ENCODE measurements around the gene TLX1.
"Not testable (repeated sequence)": the region's sequence is repeated elsewhere in the genome, so short reads cannot be mapped to it uniquely, and the experiment has no call there.

Gene TLX1

DNA sequence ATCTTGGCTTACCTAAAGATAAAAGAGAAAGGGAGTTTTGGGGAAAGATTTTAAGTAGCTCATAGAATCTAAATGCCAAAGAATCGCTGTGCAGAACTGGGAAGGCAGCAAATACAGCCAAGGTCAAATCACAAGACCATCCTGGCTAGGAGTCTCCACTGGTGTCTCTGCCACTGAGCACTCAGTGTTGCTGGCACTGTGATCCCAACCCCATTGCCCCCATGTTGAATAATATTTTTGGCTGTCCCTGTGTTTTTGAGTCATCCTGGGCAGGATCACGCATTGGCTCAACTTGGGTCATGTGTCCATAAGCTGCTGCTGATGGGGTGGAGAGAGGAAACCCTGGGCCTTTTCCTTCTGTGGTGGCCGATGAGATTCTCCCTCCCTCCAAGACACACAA, 21.2 kb downstream of the TLX1 start:
- DNase-seq (ENCODE audit: low read depth): no peak

DNA sequence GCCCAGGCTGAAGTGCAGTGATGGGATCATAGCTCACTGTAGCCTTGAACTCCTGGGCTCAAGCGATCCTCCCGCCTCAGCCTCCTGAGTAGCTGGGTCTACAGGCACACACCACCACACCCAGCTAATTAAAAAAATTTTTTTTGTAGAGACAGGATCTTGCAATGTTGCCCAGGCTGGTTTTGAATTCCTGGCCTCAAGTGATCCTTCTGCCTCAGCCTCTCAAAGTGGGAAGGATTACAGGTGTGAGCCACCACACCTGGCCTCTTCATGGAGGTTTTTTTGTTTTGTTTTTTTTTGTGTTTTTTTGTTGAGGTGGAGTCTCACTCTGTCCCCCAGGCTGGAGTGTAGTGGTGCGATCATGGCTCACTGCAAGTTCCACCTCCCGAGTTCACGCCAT, 23.4 kb downstream of the TLX1 start:
- DNase-seq (ENCODE audit: low read depth): not testable (repeated sequence)

DNA sequence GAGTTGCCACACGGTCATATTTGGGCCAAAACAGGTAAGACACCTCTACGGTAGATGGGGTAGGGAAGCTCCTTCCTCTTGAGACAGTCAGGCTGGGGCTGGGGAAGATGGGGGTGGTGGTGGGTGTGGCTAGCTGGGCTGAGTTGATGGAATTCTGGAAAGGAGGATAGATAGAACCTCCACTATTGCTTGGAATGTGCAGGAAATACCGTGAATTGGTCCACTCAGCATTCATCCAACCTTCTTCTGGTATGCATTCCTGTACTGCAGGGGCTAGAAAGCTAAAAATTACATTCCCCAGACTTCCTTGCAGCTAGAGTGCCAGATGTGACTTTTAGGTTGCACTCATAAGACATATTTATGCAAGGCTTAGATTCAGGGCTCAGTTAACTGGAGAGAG, 24.8 kb downstream of the TLX1 start:
- no peak for DNase-seq (ENCODE audit: low read depth)

DNA sequence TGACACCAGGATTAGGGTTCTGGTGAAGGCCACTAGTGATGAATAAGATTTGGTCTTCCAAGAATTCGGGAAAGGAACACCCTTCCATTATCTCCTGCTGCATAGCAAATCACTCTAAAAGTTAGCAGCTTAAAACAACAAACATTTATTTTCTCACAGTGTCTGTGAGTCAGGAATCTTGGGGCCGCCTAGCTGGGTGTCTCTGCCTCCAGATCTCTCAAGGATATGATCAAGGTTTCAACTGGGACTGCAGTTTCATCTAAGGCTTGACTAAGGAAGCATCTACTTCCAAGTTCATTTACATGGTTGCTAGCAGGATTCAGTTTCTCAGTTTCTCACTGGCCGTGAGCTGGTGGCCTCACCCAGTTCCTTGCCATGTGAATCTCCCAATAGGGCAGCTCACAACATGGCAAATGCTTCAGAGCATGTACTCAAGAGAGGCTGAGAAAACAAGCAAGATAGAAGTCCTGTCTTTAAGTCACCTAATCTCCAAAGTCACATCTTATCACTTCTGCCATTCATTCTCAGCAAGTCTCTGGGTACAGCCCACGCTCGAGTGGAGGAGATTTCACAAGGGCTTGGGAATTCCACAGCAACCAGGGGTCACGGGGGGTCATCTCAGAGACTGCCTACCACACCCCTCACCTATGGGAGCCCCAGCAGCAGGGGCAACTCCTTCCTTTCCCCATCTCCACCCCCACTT, 26.8 kb downstream of the TLX1 start:
- no peak for DNase-seq (ENCODE audit: low read depth)

DNA sequence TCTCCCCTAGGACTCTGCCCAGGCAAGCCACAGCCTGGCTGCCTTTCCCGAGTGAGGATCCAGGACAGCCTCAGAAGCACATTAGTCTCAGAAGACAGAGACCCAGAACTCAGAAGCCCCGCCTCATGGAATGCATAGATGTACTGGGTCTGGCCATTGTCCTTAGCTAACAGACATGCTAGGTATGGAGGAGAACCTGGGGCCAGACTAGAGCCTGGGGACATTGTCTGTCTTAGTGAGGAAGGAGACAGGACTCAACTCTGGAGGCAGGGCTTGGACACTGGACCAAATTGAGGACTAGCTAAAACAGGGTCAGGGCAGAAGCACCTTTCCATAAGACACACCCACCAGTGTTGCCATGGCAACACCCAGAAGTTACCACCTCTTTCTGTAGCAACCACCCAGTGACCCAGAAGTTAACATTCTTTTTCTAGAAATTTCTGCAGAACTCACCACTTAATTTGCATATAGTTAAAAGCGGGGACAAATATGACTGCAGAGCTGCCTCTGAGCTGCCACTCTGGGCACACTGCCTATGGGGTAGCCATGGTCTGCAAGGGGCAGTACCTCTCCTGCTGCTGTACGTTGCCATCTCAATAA, 27.5 kb downstream of the TLX1 start:
- DNase-seq (ENCODE audit: low read depth): no peak

DNA sequence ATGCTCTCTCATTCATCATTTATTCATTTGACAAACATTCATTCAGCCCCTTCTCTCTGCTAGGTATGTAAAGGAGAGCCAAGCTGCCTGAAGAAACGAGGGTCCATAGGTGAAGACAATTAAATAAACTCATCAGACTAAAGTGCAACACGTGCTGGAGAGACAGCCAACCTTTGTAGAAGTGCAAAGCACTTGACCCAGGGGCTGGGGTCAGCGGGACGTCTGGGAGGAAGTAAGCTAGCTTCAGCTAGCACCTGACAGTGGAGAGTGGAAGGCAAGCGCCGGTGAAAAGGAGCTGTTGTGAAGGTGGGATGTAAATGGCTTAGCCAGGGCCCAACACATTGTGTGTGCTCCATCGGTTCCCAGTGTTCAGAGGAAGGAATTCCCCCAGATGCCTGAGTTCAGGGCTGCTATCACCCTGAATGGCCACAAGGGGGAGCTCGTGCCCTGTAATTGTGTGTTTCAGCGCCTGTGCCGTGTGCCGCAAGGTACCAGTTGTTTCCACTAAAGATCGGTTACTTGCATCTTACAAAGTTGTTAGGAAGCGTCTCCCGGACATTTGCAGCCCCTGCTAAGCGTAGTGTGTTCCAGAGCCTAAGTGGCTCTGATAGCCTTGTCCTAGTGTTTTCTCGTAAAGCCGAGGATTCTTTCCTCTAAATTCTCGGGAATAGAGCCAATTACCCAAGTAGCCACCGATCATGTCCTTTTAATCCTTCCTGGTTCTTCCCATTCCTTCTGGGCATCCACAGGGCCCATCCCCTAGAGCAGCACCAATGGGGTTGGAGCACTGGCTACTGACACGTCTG, 30.6 kb downstream of the TLX1 start:
- peak; percentile 56 for DNase-seq (ENCODE audit: low read depth)

DNA sequence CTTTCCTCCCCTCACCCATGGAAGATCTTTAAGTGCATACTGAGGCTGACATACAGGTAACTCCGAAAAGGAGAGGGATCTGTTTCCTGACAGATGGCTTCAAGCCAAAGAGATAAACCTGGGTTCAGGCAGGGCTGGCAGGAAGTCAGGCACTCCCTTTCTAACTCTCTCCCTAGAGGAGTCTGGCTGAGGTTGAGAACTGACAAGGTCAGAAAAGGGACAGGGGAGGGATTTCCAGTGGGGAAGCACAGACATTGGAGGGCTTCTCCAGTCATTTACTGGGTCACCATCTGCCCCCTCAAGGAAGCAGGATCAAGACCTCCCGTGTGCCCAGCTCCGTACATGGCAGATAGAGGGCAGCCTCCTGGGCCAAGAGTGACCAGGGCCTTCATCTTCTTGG, 31.6 kb downstream of the TLX1 start:
- DNase-seq (ENCODE audit: low read depth): no peak

DNA sequence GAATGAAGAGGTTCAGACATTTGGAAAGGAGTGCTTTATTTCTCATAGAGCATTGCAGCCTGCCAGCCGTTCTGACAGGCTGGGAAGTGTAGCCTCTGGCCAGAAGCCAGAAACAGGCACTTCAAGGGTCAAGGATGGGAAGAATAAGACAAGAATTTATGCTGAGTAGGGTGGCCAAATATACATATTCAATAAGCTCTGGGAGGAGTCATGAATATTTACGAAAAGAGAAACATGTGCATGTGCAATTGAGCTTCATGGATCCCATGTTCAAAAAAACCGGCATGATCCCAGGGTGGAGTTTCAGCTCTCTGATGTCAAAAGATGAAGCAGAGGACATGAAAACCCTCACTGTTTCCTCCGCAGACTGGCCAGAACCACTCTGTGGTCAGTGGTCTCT, 32.9 kb downstream of the TLX1 start:
- no peak for DNase-seq (ENCODE audit: low read depth)

DNA sequence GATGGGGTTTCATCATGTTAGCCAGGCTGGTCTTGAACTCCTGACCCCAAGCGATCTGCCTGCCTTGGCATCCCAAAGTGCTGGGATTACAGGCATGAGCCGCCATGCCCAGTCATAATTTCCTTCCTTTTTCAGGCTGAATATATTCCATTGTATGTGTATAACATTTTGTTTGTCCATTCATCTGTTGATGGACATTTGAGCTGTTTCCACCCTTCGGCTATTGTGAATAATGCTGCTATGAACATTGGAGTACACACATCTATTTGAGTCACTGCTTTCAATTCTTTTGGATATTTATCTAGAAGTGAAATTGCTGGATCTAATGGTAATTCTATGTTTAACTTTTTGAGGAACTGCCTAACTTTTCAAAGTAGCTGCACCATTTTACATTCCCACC, 34.6 kb downstream of the TLX1 start:
- no peak for DNase-seq (ENCODE audit: low read depth)

DNA sequence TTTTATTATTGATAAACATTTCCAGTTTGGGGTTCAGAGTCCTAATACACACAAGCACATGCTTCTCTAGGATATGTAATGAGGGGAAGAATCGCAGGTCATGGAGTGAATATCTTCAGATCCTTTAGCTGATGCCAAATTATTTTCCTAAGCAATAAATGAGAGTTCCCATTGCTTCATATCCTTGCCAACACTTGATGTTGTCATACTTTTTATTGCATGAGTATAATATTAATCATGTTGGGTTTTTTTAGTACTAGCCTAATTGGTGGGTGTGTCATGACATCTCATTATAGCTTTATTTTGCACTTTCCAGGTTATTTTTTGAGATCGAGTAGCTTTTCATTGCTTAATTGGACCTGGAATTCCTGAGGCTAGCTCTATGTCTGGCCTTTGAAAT, 35.3 kb downstream of the TLX1 start:
- DNase-seq (ENCODE audit: low read depth): no peak

DNA sequence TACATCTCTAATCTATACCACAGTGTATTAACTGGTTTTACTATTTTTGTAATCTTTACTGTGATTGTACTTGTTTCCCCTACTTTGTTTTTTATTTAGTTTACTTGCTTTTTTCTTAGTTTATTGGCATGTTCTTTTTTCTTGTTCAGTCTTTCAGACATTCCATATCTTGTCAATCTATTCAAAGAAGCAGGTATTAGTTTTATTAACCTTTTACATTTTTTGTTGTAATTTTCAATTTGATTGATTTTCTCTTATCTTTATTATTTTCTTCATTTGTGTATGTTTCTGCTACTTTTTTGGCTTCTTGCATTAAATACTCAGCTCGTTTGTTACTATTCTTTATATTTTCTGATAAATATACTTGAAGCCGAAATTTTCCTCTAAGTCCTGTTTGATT, 41.6 kb downstream of the TLX1 start:
- DNase-seq (ENCODE audit: low read depth): no peak

DNA sequence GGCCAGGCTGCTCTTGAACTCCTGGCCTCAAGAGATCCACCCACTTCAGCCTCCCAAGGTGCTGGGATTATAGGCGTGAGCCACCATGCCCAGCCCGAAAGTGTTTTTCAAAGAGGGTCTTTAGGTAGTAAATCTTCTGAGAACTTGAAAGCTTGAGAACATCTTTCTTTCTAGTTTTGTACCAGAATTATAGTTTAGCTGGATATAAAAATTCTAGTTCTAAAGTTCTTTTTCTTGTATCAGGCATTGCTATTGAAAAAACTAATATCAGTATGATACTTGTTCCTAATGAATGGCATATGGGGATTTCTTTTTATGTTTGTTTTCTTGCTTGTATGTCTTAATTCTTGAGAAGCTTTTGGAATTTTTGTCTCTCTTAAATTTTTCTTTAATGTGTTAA, 43.2 kb downstream of the TLX1 start:
- DNase-seq (ENCODE audit: low read depth): no peak

DNA sequence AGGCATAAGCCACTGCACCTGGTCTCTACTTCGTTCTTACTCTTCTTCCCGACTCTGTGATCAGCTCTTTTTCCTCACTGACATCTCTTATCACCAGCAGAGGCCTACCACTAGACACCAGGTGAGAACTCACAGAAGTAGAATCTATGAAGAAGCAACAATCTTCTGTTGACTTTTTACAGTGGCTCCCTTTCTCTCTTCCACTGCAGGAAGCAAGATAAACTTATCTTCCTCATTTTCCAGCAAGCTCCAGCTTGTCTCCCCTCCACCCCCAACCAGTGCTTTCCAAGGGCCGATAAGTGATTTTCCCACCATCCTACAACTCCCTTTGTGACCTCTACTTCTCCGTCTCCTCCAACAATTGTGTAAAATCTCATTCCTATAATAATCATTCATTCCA, 45.5 kb downstream of the TLX1 start:
- no peak for DNase-seq (ENCODE audit: low read depth)

DNA sequence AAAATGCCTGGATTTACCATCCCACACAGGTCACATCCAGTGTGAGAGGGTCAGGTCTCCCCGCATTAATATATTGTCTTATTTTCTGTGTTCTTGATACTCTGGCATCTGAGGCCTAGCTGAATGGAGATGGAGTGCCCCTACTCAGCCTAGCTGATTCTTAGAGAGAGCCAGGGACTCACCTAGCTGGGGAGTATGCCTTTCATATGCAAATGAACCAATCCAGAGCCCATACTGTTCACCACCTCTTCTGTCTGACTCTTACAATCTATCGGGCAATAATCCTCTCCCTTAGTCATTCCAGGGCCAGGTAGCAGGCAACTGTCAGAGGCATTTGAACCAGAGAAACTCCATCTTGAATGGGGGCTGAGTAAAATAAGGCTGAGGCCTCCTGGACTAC, 51.8 kb downstream of the TLX1 start:
- DNase-seq (ENCODE audit: low read depth): no peak

DNA sequence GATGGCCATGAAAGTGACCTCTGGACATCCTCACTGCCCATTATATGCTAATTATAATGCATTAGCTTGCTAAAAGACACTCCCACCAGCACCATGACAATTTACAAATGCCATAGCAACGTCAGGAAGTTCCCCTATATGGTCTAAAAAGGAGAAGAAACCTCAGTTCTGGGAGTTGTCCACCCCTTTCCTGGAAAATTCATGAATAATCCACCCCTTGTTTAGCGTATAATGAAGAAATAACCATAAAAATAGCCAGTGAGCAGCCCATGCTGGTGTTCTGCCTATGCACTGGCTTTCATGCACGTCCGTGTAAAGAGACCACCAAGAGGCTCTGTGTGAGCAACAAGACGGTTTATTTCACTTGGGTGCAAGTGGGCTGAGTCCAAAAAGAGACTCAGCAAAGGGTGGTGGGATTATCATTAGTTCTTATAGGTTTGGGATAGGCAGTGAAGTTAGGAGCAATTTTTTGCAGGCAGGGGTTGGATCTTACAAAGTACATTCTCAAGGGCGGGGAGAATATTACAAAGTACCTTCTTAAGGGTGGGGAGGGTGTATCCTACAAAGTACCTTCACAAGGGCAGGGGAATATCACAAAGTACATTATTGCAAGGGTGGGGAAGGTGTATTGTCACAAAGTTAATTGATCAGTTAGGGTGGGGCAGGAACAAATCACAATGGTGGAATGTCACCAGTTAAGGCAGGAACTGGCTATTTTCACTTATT, 52.5 kb downstream of the TLX1 start:
- DNase-seq (ENCODE audit: low read depth): no peak

All from activated T-helper 9 cell treated with anti-CD3 and anti-CD28 coated beads, Interleukin-2, amount 50 U/mL, for 16 hours (primary cell).